GM21381 (cell line): Measurements from ENCODE around the gene OSBPL9.
"Not testable (repeated sequence)": the region's sequence is repeated elsewhere in the genome, so short reads cannot be mapped to it uniquely, and the experiment has no call there.

Experiments used
- ATAC-seq: cut with Tn5 transposase; IDR thresholded peaks from one replicate; pipeline ENCODE4 v1.9.1; 2021; ENCODE audit warnings: mild to moderate bottlenecking, moderate library complexity; ENCODE audit not compliant: unreplicated experiment

The OSBPL9 gene

GRCh38 chr1:51701782-51702181 lies 84.9 kb downstream of the OSBPL9 start:
- not testable (repeated sequence) for ATAC-seq

- not testable (repeated sequence) for ATAC-seq
Measured at GRCh38 chr1:51702220-51702619, 85.3 kb downstream of the OSBPL9 start.

- ATAC-seq = no peak
Measured at GRCh38 chr1:51705035-51705434, 88.1 kb downstream of the OSBPL9 start.

- ATAC-seq = no peak
Measured at GRCh38 chr1:51708911-51709760, 92.2 kb downstream of the OSBPL9 start.

- no peak for ATAC-seq
Measured at GRCh38 chr1:51709951-51710350, 93.1 kb downstream of the OSBPL9 start.

- no peak for ATAC-seq
Measured at GRCh38 chr1:51712590-51712989, 95.7 kb downstream of the OSBPL9 start.

GRCh38 chr1:51714374-51715019 lies 97.6 kb downstream of the OSBPL9 start:
- ATAC-seq = no peak

GRCh38 chr1:51715369-51715768 lies 98.5 kb downstream of the OSBPL9 start:
- no peak for ATAC-seq

- ATAC-seq = no peak
Measured at GRCh38 chr1:51716746-51717145, 99.9 kb downstream of the OSBPL9 start.

GRCh38 chr1:51717842-51718241 lies 101.0 kb downstream of the OSBPL9 start:
- no peak for ATAC-seq

GRCh38 chr1:51719146-51719545 lies 102.3 kb downstream of the OSBPL9 start:
- no peak for ATAC-seq

GRCh38 chr1:51724797-51725196 lies 107.9 kb downstream of the OSBPL9 start:
- no peak for ATAC-seq

GRCh38 chr1:51726051-51726450 lies 109.2 kb downstream of the OSBPL9 start:
- no peak for ATAC-seq

GRCh38 chr1:51726544-51727225 lies 109.8 kb downstream of the OSBPL9 start:
- no peak for ATAC-seq

- no peak for ATAC-seq
Measured at GRCh38 chr1:51727366-51727765, 110.5 kb downstream of the OSBPL9 start.

- no peak for ATAC-seq
Measured at GRCh38 chr1:51728611-51729155, 111.8 kb downstream of the OSBPL9 start.

- peak; percentile 90 for ATAC-seq
Measured at GRCh38 chr1:51729156-51729823, 112.4 kb downstream of the OSBPL9 start.

- peak; percentile 18 for ATAC-seq
Measured at GRCh38 chr1:51729824-51730301, 113.0 kb downstream of the OSBPL9 start.

GRCh38 chr1:51731998-51732397 lies 115.1 kb downstream of the OSBPL9 start:
- ATAC-seq = no peak

- no peak for ATAC-seq
Measured at GRCh38 chr1:51732701-51733425, 116.0 kb downstream of the OSBPL9 start.
